Esophagus (tissue), 2 donors: Measurements from ENCODE around the gene JAK1. TPM values are rescaled to one million over a fixed set of nuclear protein-coding genes. Genes with fewer than 3 reads are reported as not detected.

Experiments
- H3K27ac ChIP-seq, 2 donors: one replicate each; pipeline ENCODE4 v1.5.1; 2013; ENCODE audit warnings: low read depth in 2 of 2, mild to moderate bottlenecking in 2 of 2, inconsistent platforms in 1 of 2, low read length in 1 of 2, moderate library complexity in 1 of 2
- H3K27me3 ChIP-seq, 2 donors: one replicate each; pipeline ENCODE4 v1.6.1; 2013; ENCODE audit warnings: low read length in 2 of 2, control low read depth in 1 of 2, mild to moderate bottlenecking in 1 of 2; ENCODE audit not compliant: insufficient read depth in 2 of 2, control insufficient read depth in 1 of 2
- H3K36me3 ChIP-seq, 2 donors: one replicate each; pipeline ENCODE4 v1.6.1; 2013; ENCODE audit warnings: low read length in 1 of 2; ENCODE audit not compliant: control insufficient read depth in 2 of 2, insufficient read depth in 2 of 2
- H3K4me1 ChIP-seq, 2 donors: one replicate each; pipeline ENCODE4 v1.6.1; 2013; ENCODE audit warnings: low read length in 1 of 2; ENCODE audit not compliant: control insufficient read depth in 2 of 2, insufficient read depth in 2 of 2
- H3K4me3 ChIP-seq, 2 donors: one replicate each; pipeline ENCODE4 v1.5.1; 2013; ENCODE audit warnings: low read length in 2 of 2, mild to moderate bottlenecking in 2 of 2, low read depth in 1 of 2, moderate library complexity in 1 of 2
- H3K9me3 ChIP-seq, 2 donors: one replicate each; pipeline ENCODE4 v1.6.1; 2013; ENCODE audit warnings: mild to moderate bottlenecking in 2 of 2, low read depth in 1 of 2, low read length in 1 of 2, moderate library complexity in 1 of 2; ENCODE audit not compliant: control insufficient read depth in 2 of 2, insufficient read depth in 1 of 2
- WGBS, 2 donors: extraction: QIAGEN DNeasy Blood & Tissue Kit; methylation state at CpG; one replicate each; pipeline ENCODE4 v1.1.7; 2013; 5-methylcytosine and 5-hydroxymethylcytosine counted together
- polyA plus RNA-seq, 2 donors: library from polyadenylated mRNA; stranded (reverse); fragments of 200-250 nt; gene quantifications; one replicate each; pipeline ENCODE4 v1.2.3, GENCODE V29; 2013
- donor health status: healthy with polysubstance abuse.
- donor health status: Bipolar disorder and iron deficiency.

Gene JAK1
- polyA plus RNA-seq, 2 donors, result 13.1 to 20.9 TPM

DNA sequence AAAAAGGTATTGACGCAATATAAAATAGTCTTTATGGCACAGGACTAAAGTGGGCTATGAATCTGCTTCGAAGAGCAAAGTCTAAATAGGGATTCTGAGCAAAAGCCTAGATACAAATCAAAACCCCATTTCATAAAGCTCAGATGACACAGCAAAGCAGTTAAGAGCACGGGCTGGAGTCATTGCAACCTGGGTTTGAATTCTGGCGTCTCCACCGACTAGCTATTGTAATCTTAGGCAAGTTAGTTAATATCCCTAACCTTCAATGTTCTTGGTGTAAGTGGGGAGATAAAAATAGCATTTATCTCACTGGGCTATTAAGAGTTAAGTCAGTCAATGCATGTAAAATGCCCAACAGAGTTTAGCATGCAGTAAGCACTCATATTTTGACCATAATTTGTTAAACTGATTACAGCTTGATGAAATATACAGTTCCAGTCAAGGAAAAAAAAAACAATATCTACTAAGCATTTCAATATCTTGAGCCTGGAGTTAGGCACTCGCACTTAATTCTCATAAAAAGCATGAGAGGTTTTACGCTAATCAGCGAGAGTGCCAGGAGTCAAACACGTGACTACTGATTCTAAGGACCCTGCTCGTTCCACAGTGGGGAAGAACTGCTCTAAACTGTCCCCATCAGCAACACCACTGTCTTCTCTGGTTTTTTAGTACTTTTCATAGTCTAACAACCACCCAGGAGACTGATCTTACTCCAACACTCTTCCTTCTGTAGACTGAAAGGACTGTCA lies 75.5 kb downstream of the JAK1 start:
- Histone ChIP-seq H3K4me3 (no peak overlapping the region), H3K9me3 (no peaks in the 10 kb centered on the region), H3K36me3 (no peaks in the 10 kb centered on the region), H3K27ac (no peak overlapping the region), H3K4me1 (peaks cover 7 to 15% of the 10 kb centered on the region in 2 donors), H3K27me3 (no peaks in the 10 kb centered on the region)
- 74 to 84% methylated on average over 10 of the region's 10 CpGs for WGBS, 2 donors

DNA sequence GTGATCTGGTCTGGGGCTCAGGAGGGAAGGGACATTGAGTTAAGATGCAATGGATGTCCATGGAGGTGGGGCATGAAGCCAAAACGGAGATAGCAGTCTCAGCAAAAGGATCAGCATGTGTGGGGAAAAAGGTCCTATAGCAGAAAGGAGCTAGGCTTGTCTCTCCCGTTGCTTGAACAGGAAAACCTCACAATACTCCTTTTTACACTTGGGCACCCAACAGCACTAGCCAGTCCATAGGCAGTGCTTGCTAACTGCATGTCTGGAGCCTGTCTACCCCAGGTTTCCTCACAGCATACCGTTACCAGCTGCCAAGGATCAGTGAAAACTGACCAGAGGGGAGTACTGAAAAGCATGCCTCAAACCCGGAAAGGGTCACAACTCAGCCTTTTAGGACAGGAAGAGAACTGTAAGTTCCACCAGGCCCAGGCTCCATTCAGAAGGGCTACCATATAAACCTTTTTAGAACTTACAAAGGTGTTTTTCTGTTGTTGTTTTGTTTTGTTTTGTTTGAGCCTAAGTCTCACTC lies 78.6 kb downstream of the JAK1 start:
- Histone ChIP-seq H3K27ac (no peak overlapping the region), H3K9me3 (no peaks in the 10 kb centered on the region), H3K36me3 (peaks cover 2 to 5% of the 10 kb centered on the region in 2 donors), H3K27me3 (no peaks in the 10 kb centered on the region), H3K4me1 (peaks cover 1 to 5% of the 10 kb centered on the region in 2 donors), H3K4me3 (no peak overlapping the region)
- WGBS, 2 donors, result 81 to 87% methylated on average over 4 of the region's 4 CpGs

DNA sequence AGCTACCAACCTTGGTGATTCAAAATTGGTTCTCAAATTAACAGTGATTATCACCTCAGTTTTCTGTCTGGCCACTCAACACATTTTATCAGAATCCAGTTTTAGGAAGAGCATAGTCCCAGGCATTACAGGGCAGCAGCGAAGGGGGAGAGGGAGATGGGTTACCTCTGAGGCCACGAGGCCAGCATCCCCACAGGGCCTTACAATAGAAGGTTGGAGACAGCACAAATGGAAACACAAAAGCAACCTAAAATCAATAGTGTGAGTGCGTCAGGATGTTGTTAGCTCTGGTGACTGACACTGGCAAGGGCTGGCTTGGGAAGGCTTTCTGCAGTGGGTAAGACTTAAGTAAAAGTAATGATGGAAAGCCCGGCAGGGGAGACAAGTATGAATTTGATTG lies 79.5 kb downstream of the JAK1 start:
- Histone ChIP-seq H3K4me3 (no peak overlapping the region), H3K4me1 (peaks cover 0 to 3% of the 10 kb centered on the region in 2 donors), H3K27ac (no peak overlapping the region), H3K9me3 (no peaks in the 10 kb centered on the region), H3K36me3 (peaks cover 4 to 5% of the 10 kb centered on the region in 2 donors), H3K27me3 (no peaks in the 10 kb centered on the region)
- WGBS, 2 donors, result 90 to 92% methylated on average over 4 of the region's 4 CpGs

DNA sequence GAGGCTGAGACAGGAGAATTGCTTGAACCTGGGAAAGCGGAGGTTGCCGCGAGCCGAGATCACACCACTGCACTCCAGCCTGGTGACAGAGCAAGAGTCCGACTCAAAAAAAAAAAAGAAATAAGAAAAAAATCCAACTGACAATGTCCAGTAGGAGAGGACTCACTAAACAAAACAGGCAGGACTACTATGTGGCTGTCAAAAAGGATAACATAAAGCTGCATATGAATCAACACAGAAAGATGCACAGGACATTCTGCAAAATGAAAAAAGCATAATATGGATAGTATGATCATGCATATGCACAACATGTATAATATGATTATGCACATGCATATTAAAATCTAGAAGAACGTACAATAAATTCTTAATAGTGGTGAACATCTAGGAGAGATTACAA lies 80.7 kb downstream of the JAK1 start:
- Histone ChIP-seq H3K36me3 (peaks cover 4 to 7% of the 10 kb centered on the region in 2 donors), H3K4me3 (no peak overlapping the region), H3K27ac (no peak overlapping the region), H3K4me1 (peaks cover 0 to 3% of the 10 kb centered on the region in 2 donors), H3K27me3 (no peaks in the 10 kb centered on the region), H3K9me3 (no peaks in the 10 kb centered on the region)
- 94 to 99% methylated on average over 6 of the region's 6 CpGs for WGBS, 2 donors

DNA sequence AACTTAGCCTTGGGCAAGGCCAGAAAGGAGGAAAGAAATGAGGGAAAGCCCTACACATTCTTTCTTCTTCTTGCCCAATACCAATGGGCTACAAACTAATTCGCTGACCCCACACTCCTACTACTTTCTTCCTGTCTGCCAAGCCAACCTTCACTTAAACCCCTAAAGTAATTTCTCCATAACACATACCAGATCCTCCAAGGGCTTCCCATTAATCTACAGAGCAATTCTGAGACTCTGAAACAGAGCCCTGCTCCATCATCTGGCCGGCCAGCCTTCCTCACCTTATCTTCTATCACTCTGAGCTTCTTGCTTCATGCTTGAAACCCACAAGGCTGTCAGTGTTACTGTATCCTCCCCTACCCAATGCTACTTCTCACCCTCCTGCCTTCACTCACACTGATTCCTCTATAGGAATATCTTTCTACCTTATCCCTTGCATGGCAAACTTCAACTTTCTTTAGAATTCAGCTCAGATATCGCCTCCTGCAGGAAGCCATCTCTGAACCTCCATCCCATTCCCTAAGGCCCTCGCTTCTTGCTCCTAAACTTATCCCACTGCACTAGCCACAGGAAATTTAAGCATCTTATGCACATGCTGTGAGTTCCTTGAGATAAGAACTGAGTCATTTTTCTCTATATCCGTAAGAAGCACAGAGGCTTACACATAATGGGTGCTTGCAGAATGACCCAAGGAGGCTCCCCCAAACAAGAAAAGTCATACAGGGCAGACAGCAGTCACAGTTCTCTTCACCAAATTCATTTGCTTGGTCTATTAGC lies 81.9 kb downstream of the JAK1 start:
- no peaks in the 10 kb centered on the region for H3K27me3 ChIP-seq
- peaks cover 4 to 7% of the 10 kb centered on the region in 2 donors for H3K36me3 ChIP-seq
- no peak overlapping the region for H3K4me3 ChIP-seq
- H3K9me3 ChIP-seq, result no peaks in the 10 kb centered on the region
- H3K27ac ChIP-seq, result no peak overlapping the region
- peaks cover 0 to 3% of the 10 kb centered on the region in 2 donors for H3K4me1 ChIP-seq
- WGBS, 2 donors, result 85 to 91% methylated on average over 5 of the region's 5 CpGs

DNA sequence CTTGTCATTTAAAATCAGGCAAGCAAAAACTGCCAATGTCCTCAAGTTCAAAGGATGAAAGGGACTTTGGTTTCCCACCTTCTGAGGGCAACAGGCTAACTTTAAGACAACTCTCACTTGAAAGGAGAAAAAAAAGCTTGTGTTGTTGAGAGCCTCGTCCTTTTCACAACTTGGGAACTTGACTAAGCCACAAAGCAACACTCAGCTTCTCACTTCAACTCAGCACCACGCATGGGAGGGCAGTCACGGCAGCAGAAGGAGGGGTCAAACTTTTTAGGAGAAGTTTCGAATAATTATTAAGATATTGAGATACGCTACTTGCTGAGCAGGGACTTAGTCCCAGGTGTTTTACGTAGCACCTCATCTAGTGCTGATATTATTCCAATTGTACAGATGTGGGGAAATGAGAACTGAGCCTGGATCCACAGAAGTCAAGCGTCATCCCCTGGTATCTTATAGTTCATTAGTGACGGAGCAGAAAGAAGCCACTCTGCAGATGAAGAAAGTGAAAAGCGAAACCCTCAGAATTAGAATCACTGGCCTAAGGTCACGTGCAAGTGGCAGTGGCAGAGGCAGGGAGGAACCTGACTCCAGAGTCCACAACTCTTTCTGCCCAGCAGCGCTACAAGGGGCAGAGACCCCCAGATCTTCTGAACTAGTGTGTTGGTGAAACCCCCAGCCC lies 83.6 kb downstream of the JAK1 start:
- peaks cover 5 to 7% of the 10 kb centered on the region in 2 donors for H3K36me3 ChIP-seq
- WGBS, 2 donors, result 90 to 91% methylated on average over 11 of the region's 11 CpGs

DNA sequence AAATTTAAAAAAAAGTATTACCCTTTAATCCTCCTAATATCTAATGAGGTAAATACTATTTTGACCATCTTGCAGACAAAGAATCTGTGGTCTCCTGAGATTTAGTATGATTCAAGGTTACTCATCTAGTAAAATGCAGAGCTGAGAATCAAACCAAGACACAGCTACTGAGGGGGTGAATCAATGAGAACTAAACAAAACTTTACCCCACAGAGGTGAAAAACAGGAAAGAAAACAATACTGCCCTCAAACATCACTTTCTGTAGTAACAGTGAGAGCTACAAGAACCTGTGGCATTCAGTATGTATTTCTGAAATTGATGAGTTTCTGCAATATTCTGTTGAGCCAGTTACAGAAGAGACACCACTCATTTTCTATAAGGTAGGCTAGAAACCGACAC lies 85.1 kb downstream of the JAK1 start:
- H3K9me3 ChIP-seq, result no peaks in the 10 kb centered on the region
- 90 to 100% methylated on average over 1 of the region's 1 CpG for WGBS, 2 donors
- no peak overlapping the region for H3K27ac ChIP-seq
- no peak overlapping the region for H3K4me3 ChIP-seq
- H3K4me1 ChIP-seq, result no peaks in the 10 kb centered on the region
- H3K36me3 ChIP-seq, result peaks cover 7 to 9% of the 10 kb centered on the region in 2 donors
- no peaks in the 10 kb centered on the region for H3K27me3 ChIP-seq

More for the DNA sequence above, 83.6 kb downstream of the JAK1 start:
- H3K4me1 ChIP-seq, result peaks cover 0 to 1% of the 10 kb centered on the region in 2 donors
- H3K27me3 ChIP-seq, result no peaks in the 10 kb centered on the region
- H3K9me3 ChIP-seq, result no peaks in the 10 kb centered on the region
- no peak overlapping the region for H3K27ac ChIP-seq
- no peak overlapping the region for H3K4me3 ChIP-seq

DNA sequence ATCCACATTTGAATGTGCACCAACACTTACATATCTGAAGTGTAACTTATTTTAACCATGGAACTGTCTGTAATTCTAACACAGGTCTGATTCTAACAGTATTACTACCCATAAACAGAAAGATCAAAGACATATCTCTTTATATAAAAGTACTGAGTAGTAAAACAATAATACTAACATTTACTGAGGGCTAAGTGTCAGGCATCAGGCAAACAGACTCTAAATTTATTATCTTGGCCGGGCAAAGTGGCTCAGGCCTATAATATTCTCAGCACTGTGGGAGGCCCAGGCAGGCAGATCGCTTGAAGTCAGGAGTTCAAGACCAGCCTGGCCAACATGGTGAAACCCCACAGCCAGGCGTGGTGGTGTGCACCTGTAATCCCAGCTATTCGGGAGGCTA lies 85.9 kb downstream of the JAK1 start:
- Histone ChIP-seq H3K36me3 (peaks cover 7 to 17% of the 10 kb centered on the region in 2 donors), H3K4me3 (no peak overlapping the region), H3K27me3 (no peaks in the 10 kb centered on the region), H3K27ac (no peak overlapping the region), H3K4me1 (no peaks in the 10 kb centered on the region), H3K9me3 (no peaks in the 10 kb centered on the region)
- WGBS, 2 donors, result 94 to 97% methylated on average over 4 of the region's 4 CpGs

DNA sequence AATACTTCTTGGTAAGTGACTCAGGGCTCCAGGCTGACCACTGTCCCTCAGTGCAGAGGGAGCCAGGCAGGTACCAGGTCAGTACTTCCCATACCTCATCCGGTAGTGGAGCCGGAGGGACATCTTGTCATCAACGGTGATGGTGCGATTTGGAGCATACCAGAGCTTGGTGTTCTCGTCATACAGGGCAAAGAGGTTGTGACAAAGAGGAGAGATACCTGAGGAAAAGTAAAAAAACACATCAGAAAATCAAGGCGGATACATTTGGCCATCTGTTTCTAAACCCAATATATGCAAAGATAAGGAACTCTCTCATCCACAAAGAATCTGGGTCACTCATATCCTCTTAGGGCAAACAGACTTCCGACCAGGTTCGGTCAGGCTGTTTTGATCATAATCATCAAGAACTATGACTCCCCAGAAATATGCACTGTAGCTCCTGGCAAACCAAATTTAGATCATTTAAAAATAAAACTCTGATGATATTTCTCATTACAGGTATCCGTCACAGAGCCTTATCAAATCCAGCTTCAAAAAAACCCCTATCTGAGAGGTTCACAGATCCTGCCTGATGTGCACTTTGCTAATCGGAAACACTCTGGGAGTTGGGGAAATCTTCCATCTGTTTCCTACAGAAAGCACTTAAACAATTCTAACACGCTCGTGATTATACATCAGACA lies 87.3 kb downstream of the JAK1 start:
- H3K4me1 ChIP-seq, result no peaks in the 10 kb centered on the region
- H3K27ac ChIP-seq, result no peak overlapping the region
- H3K27me3 ChIP-seq, result no peaks in the 10 kb centered on the region
- H3K36me3 ChIP-seq, result peaks cover 7 to 25% of the 10 kb centered on the region in 2 donors
- 79 to 86% methylated on average over 12 of the region's 12 CpGs for WGBS, 2 donors
- no peak overlapping the region for H3K4me3 ChIP-seq
- no peaks in the 10 kb centered on the region for H3K9me3 ChIP-seq
